HCT116 (cell line): ENCODE data around the gene SH3RF2. TPM values are rescaled to one million over a fixed set of nuclear protein-coding genes. Genes with fewer than 3 reads are reported as not detected.

Experiments used
- ATAC-seq: fragments of 200-7000 bp; cut with Tn5 transposase; 2 replicates; pipeline ENCODE4 v1.9.1; 2020; ENCODE audit warnings: mild to moderate bottlenecking, moderate library complexity
- BruUV-seq: library from RNA; stranded (reverse); fragments of 400-500 nt; replicated peaks from 2 replicates; lab custom pipeline; 2021; lab: Mats Ljungman, UMichigan
- CTCF ChIA-PET: fragments of 300-600 bp; sonication (Branson Sonifier 250); formaldehyde crosslinking; loops from one replicate; lab custom pipeline; 2021; ENCODE audit warnings: antibody characterized with exemption; lab: Charles Lee
- POLR2A ChIA-PET: fragments of 300-600, 350-600 bp; sonication (Branson Sonifier 250); formaldehyde crosslinking; loops from one replicate; lab custom pipeline; 2021; ENCODE audit warnings: antibody characterized with exemption; lab: Charles Lee
- RAD21 ChIA-PET, 2 experiments: fragments of 300-600 bp; sonication (Branson Sonifier 250); formaldehyde crosslinking; loops; one replicate each; lab custom pipeline; 2023; ENCODE audit warnings: low total read pairs in 2 of 2; ENCODE audit not compliant: uncharacterized antibody in 2 of 2, unreplicated experiment in 2 of 2, low non-redundant PET in 1 of 2; lab: Charles Lee
- DNase-seq: peaks from one replicate; pipeline ENCODE4 v3.0.0-alpha.2; 2010; ENCODE audit warnings: low read depth, low spot score
- H2AFZ ChIP-seq: fragments of 200-600 bp; shearing (Covaris generic), sonication (generic); 2 replicates; pipeline ENCODE4 v1.6.1; 2017; ENCODE audit warnings: low read depth, mixed run types, mixed read lengths, antibody characterized with exemption, low read length; ENCODE audit not compliant: poor library complexity, severe bottlenecking
- H3K27ac ChIP-seq: 2 replicates; pipeline ENCODE4 v1.5.1; 2012; ENCODE audit warnings: low read depth, low read length
- H3K27me3 ChIP-seq: fragments of 200-600 bp; sonication (generic); 2 replicates; pipeline ENCODE4 v1.6.1; 2016; ENCODE audit warnings: mixed run types, low read length, mixed read lengths; ENCODE audit not compliant: insufficient read depth
- H3K36me3 ChIP-seq, 2 experiments: fragments of 200-500 bp in 1 of 2; fragments of 200-600 bp in 1 of 2; sonication (Bioruptor generic) in 1 of 2; sonication (generic) in 1 of 2; 2 replicates each; pipeline versions ENCODE4 v1.5.1 to v1.6.1; 2014 to 2016; ENCODE audit warnings: low read length in 2 of 2, inconsistent platforms in 1 of 2, mixed read lengths in 1 of 2, mixed run types in 1 of 2; ENCODE audit not compliant: insufficient read depth in 2 of 2, control insufficient read depth in 1 of 2
- H3K4me1 ChIP-seq, 2 experiments: fragments of 200-600 bp in 1 of 2; sonication (generic) in 1 of 2; 2 replicates each; pipeline versions ENCODE4 v1.5.1 to v1.6.1; 2012 to 2017; ENCODE audit warnings: low read length in 2 of 2, inconsistent platforms in 1 of 2, mild to moderate bottlenecking in 1 of 2, mixed read lengths in 1 of 2, mixed run types in 1 of 2, moderate library complexity in 1 of 2; ENCODE audit not compliant: insufficient read depth in 2 of 2, control insufficient read depth in 1 of 2
- H3K4me2 ChIP-seq: fragments of 200-600 bp; sonication (generic); 2 replicates; pipeline ENCODE4 v1.6.1; 2017; ENCODE audit warnings: mixed run types, low read length, mixed read lengths
- H3K4me3 ChIP-seq, 2 experiments: fragments of 200-600 bp in 1 of 2; sonication (generic) in 1 of 2; replicated peaks in 1 of 2; 2 replicates each; pipeline ENCODE4 v1.5.1; 2011 to 2016; ENCODE audit warnings: low read length in 2 of 2, control low read depth in 1 of 2, low read depth in 1 of 2, mild to moderate bottlenecking in 1 of 2, mixed read lengths in 1 of 2, mixed run types in 1 of 2
- H3K79me2 ChIP-seq: fragments of 200-600 bp; sonication (generic); 2 replicates; pipeline ENCODE4 v1.6.1; 2017; ENCODE audit warnings: mild to moderate bottlenecking, mixed run types, low read length, moderate library complexity, mixed read lengths; ENCODE audit not compliant: insufficient read depth
- H3K9ac ChIP-seq: fragments of 200-600 bp; sonication (generic); 2 replicates; pipeline ENCODE4 v1.6.1; 2016; ENCODE audit warnings: low read length, mixed read lengths
- H3K9me2 ChIP-seq: fragments of 200-600 bp; sonication (generic), shearing (Covaris generic); 2 replicates; pipeline ENCODE4 v1.6.1; 2017; ENCODE audit warnings: mixed run types, mild to moderate bottlenecking, moderate library complexity; ENCODE audit not compliant: insufficient read depth
- H3K9me3 ChIP-seq, 2 experiments: fragments of 200-500 bp in 1 of 2; fragments of 200-600 bp in 1 of 2; sonication (Bioruptor generic) in 1 of 2; sonication (generic) in 1 of 2; 2 replicates each; pipeline ENCODE4 v1.6.1; 2014 to 2017; ENCODE audit warnings: low read length in 2 of 2, mixed read lengths in 2 of 2, inconsistent platforms in 1 of 2, low read depth in 1 of 2, mild to moderate bottlenecking in 1 of 2, mixed run types in 1 of 2, moderate library complexity in 1 of 2; ENCODE audit not compliant: control insufficient read depth in 1 of 2, insufficient read depth in 1 of 2
- H4K20me1 ChIP-seq: fragments of 200-600 bp; sonication (generic), shearing (Covaris generic); 2 replicates; pipeline ENCODE4 v1.6.1; 2017; ENCODE audit warnings: mixed run types, mild to moderate bottlenecking, moderate library complexity; ENCODE audit not compliant: insufficient read depth
- CBX3 ChIP-seq: IDR thresholded peaks from 2 replicates; pipeline ENCODE4 v1.6.1; 2012; ENCODE audit warnings: low read depth
- EGR1 ChIP-seq: IDR thresholded peaks from 2 replicates; pipeline ENCODE4 v1.6.1; 2012; ENCODE audit warnings: low read depth
- EZH2 ChIP-seq: fragments of 200-600 bp; sonication (generic); IDR thresholded peaks from 2 replicates; pipeline ENCODE4 v1.6.1; 2017; ENCODE audit warnings: antibody characterized with exemption, mixed run types
- EZH2phosphoT487 ChIP-seq: fragments of 200-600 bp; IDR thresholded peaks from 2 replicates; pipeline ENCODE4 v1.6.1; 2018; ENCODE audit warnings: antibody characterized with exemption, borderline replicate concordance
- FOSL1 ChIP-seq: IDR thresholded peaks from 2 replicates; pipeline ENCODE4 v1.6.1; 2012; ENCODE audit warnings: low read depth
- POLR2A ChIP-seq: IDR thresholded peaks from 2 replicates; pipeline ENCODE4 v1.7.0; 2011; ENCODE audit warnings: borderline replicate concordance; ENCODE audit not compliant: insufficient read depth, insufficient read length; ENCODE audit errors: extremely low read depth
- POLR2AphosphoS5 ChIP-seq: IDR thresholded peaks from 2 replicates; pipeline ENCODE4 v1.6.1; 2011; ENCODE audit warnings: mild to moderate bottlenecking, low read depth, low read length, moderate library complexity
- SIN3A ChIP-seq: IDR thresholded peaks from 2 replicates; pipeline ENCODE4 v1.6.1; 2012; ENCODE audit warnings: low read depth
- SRF ChIP-seq: IDR thresholded peaks from 2 replicates; pipeline ENCODE4 v1.6.1; 2012; ENCODE audit warnings: low read depth
- TCF7L2 ChIP-seq: IDR thresholded peaks from 2 replicates; pipeline ENCODE4 v1.7.0; 2011; ENCODE audit warnings: borderline replicate concordance, inconsistent platforms; ENCODE audit not compliant: insufficient read depth, insufficient read length; ENCODE audit errors: extremely low read depth
- YY1 ChIP-seq: IDR thresholded peaks from 2 replicates; pipeline ENCODE4 v1.6.1; 2011; ENCODE audit warnings: low read length, low read depth, moderate library complexity, mild to moderate bottlenecking; ENCODE audit not compliant: insufficient replicate concordance; ENCODE audit errors: extremely low read depth
- ZBTB33 ChIP-seq: IDR thresholded peaks from 2 replicates; pipeline ENCODE4 v1.6.1; 2011; ENCODE audit warnings: mild to moderate bottlenecking, low read length, moderate library complexity; ENCODE audit not compliant: insufficient replicate concordance; ENCODE audit errors: extremely low read depth
- intact Hi-C: fragments of 100-400 bp; cut with micrococcal nuclease; formaldehyde crosslinking; loops from 2 replicates; pipeline ENCODE4 v1.10.0; 2022
- total RNA-seq: library from RNA; stranded (reverse); gene quantifications from one replicate; pipeline ENCODE4 v1.2.1, GENCODE V29; 2021; ENCODE audit not compliant: unreplicated experiment
- TF ChIP-seq, protein P1 (sequence below), 3 experiments: fragments of 200-600 bp in 1 of 3; sonication (generic) in 1 of 3; IDR thresholded peaks in 2 of 3; conservative IDR thresholded peaks in 1 of 3; 2 replicates each; pipeline ENCODE4 v1.5.1; 2012 to 2017; ENCODE audit warnings: low read depth in 2 of 3, low read length in 2 of 3, antibody characterized with exemption in 1 of 3, borderline replicate concordance in 1 of 3, control low read depth in 1 of 3, mild to moderate bottlenecking in 1 of 3, mixed read lengths in 1 of 3, mixed run types in 1 of 3, moderate library complexity in 1 of 3; ENCODE audit not compliant: insufficient read depth in 1 of 3

SH3RF2 gene
- total RNA-seq, 1 experiment from 2014 or later = 14.3 TPM

DNA sequence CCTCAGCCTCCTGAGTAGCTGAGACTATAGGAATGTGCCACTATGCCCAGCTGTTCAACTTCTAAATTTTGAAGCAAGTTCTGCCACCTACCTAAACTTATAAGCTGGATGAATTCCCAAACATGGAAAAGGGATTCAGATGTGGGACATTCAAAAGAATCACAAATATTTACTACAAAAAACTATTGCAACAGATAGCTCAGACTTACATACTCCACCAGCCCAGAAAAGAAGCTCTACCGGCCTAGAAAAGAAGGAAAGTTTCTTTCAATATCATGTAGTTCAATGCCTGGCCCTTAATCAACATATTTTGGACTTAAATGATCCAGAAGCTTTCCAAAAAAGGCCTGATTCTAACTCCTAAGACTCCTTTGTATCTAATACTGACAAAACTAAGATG, 23.8 kb downstream of the SH3RF2 start (continued):
- TF ChIP-seq ZBTB33 = no peak
- TF ChIP-seq FOSL1 = no peak
- TF ChIP-seq TCF7L2 = no peak
- no peak for TF ChIP-seq EZH2
- TF ChIP-seq, protein P1, sequence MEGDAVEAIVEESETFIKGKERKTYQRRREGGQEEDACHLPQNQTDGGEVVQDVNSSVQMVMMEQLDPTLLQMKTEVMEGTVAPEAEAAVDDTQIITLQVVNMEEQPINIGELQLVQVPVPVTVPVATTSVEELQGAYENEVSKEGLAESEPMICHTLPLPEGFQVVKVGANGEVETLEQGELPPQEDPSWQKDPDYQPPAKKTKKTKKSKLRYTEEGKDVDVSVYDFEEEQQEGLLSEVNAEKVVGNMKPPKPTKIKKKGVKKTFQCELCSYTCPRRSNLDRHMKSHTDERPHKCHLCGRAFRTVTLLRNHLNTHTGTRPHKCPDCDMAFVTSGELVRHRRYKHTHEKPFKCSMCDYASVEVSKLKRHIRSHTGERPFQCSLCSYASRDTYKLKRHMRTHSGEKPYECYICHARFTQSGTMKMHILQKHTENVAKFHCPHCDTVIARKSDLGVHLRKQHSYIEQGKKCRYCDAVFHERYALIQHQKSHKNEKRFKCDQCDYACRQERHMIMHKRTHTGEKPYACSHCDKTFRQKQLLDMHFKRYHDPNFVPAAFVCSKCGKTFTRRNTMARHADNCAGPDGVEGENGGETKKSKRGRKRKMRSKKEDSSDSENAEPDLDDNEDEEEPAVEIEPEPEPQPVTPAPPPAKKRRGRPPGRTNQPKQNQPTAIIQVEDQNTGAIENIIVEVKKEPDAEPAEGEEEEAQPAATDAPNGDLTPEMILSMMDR (IDR thresholded peaks at IDR 0.05 in 2 of 3, conservative IDR thresholded peaks at IDR 0.05 in 1 of 3; ENCODE audit: borderline replicate concordance in 1 of 3, insufficient read depth in 1 of 3, low read depth in 2 of 3, low read length in 2 of 3) = no peak
- TF ChIP-seq SIN3A = no peak
- TF ChIP-seq YY1 = no peak
- TF ChIP-seq POLR2A = no peak
- TF ChIP-seq CBX3 = no peak

DNA sequence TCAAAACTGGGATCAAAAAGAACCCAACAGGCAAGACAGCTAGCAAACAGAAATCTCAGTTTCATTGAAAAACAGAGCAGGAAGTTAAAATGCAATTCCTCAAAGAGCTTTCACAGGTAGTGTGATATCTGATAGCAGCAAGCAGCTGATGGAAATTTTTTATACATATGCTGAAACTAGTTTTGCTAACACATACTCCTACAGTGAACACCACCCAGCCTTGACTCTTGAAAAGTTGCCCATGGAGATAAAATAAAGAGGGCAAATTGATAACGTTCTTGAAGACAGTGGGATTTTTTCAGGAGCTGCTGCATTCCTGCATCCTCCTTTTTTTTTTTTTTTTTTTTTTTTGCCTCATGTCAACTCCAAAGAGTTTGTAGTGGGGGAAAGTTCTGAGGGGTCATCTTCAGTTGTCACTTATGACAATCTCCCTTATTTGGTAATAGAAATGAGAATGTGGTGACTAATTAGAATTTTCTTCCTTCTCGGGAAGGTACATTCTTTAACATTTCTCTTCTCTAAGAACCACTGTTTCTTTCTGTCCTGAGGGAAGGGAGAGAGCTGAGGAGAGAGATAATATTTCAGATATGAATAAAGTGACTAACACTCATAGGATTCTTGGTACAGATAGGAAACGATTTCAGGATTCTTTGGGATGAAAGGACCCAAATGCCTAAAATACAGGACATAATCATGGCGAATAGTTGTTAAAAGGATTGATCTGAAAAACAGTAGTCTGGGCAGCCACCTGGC, 24.6 kb downstream of the SH3RF2 start:
- H4K20me1 ChIP-seq = no peaks in the 10 kb centered on the region
- ATAC-seq = no peak
- H3K4me1 ChIP-seq = peaks cover 6 to 18% of the 10 kb centered on the region in 2 experiments; a peak in 2 of 4 replicates
- intact Hi-C loops = no loop called here
- H3K27me3 ChIP-seq = no peaks in the 10 kb centered on the region
- no peak overlapping the region for H3K4me2 ChIP-seq
- no peaks in the 10 kb centered on the region for H3K9me2 ChIP-seq
- BruUV-seq = no TSS peak
- DNase-seq = no peak
- no peak overlapping the region for H3K4me3 ChIP-seq
- no peak overlapping the region for H3K9ac ChIP-seq
- RAD21 ChIA-PET = no interaction called here
- H2AFZ ChIP-seq = no peak overlapping the region
- peaks cover 17% of the 10 kb centered on the region for H3K79me2 ChIP-seq
- CTCF ChIA-PET = no interaction called here
- POLR2A ChIA-PET = no interaction called here
- no peaks in the 10 kb centered on the region for H3K9me3 ChIP-seq
- no peak overlapping the region for H3K27ac ChIP-seq
- no peaks in the 10 kb centered on the region for H3K36me3 ChIP-seq
- no peak for TF ChIP-seq EGR1
- TF ChIP-seq POLR2AphosphoS5 = no peak
- no peak for TF ChIP-seq POLR2A
- TF ChIP-seq ZBTB33 = no peak
- no peak for TF ChIP-seq YY1
- TF ChIP-seq CBX3 = no peak
- TF ChIP-seq TCF7L2 = no peak
- TF ChIP-seq SRF = no peak
- TF ChIP-seq, protein P1 (IDR thresholded peaks at IDR 0.05 in 2 of 3, conservative IDR thresholded peaks at IDR 0.05 in 1 of 3; ENCODE audit: borderline replicate concordance in 1 of 3, insufficient read depth in 1 of 3, low read depth in 2 of 3, low read length in 2 of 3) = no peak
- no peak for TF ChIP-seq EZH2phosphoT487
